SK-N-SH (cell line): ENCODE data around the gene LIPA.

Experiments
- TAF1 ChIP-seq: IDR thresholded peaks from 2 replicates; pipeline ENCODE4 v1.6.1; 2012; ENCODE audit warnings: low read depth, mild to moderate bottlenecking, low read length, moderate library complexity, borderline replicate concordance
- TCF12 ChIP-seq: IDR thresholded peaks from 2 replicates; pipeline ENCODE4 v1.4.0; 2012

DNA sequence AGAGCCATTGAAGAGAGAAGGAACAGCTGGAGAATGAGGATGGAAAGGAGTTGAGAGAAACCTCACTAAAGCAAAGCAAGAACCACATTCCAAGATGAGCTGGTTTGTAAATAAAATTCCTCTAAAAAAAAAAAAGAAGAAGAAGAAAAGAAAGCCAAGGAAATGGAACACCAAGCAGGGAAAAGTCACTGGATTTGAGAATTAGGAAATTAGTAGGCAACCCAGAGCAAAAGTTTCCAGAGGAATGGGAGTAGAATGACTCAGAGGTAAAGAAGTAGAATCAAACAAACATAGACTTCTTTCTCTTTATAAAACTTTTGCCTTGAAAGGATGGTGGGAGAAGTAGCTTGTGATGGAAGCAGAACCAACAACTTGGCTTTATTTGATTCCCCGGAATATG is 48.3 kb downstream of the LIPA start:
- TF ChIP-seq TCF12 (no peak), TAF1 (no peak)
